CD4-positive, alpha-beta T cell treated with Interferon gamma for 1 hour (primary cell): ENCODE measurements around the gene SEMA6B.
"Not testable (repeated sequence)": the region's sequence is repeated elsewhere in the genome, so short reads cannot be mapped to it uniquely, and the experiment has no call there.

Source experiments
- DNase-seq: peaks from one replicate; pipeline ENCODE4 v3.0.0-alpha.2; 2020

Gene SEMA6B

GRCh38 chr19:4543842-4544647, 15.4 kb downstream of the SEMA6B start:
- DNase-seq = no peak

GRCh38 chr19:4542896-4543841, 16.3 kb downstream of the SEMA6B start:
- DNase-seq = no peak

- DNase-seq = not testable (repeated sequence)
These were observed 17.7 kb downstream of the SEMA6B start for GRCh38 chr19:4541806-4542145.

GRCh38 chr19:4541114-4541805, 18.2 kb downstream of the SEMA6B start:
- DNase-seq = peak; percentile 35

- peak; percentile 58 for DNase-seq
These were observed 19.5 kb downstream of the SEMA6B start, which contains the start of gene LRG1 for GRCh38 chr19:4539693-4540581. Gene LRG1 (minus strand): TSS chr19:4540036. CDS start chr19:4540013, 23 bp downstream.

- DNase-seq = no peak
These were observed 20.3 kb downstream of the SEMA6B start for GRCh38 chr19:4539169-4539692.

GRCh38 chr19:4538601-4538954, 20.9 kb downstream of the SEMA6B start:
- DNase-seq = no peak

GRCh38 chr19:4537953-4538600, 21.4 kb downstream of the SEMA6B start:
- DNase-seq = no peak

GRCh38 chr19:4536798-4537197, 22.7 kb downstream of the SEMA6B start:
- DNase-seq = no peak

- peak; percentile 62 for DNase-seq
These were observed 24.4 kb downstream of the SEMA6B start, which contains the start of gene PLIN5 for GRCh38 chr19:4534836-4535658. Gene PLIN5 (minus strand): TSS chr19:4535224. CDS start chr19:4534074, 1,150 bp downstream.

- DNase-seq = no peak
These were observed 25.6 kb downstream of the SEMA6B start for GRCh38 chr19:4533835-4534424.

GRCh38 chr19:4533334-4533733, 26.1 kb downstream of the SEMA6B start:
- no peak for DNase-seq

GRCh38 chr19:4531562-4532165, 27.8 kb downstream of the SEMA6B start:
- no peak for DNase-seq

- no peak for DNase-seq
These were observed 29.5 kb downstream of the SEMA6B start for GRCh38 chr19:4529924-4530522.

GRCh38 chr19:4528843-4529242, 30.6 kb downstream of the SEMA6B start:
- no peak for DNase-seq

GRCh38 chr19:4527377-4527776, 32.1 kb downstream of the SEMA6B start:
- DNase-seq = not testable (repeated sequence)

GRCh38 chr19:4525563-4526002, 33.9 kb downstream of the SEMA6B start:
- no peak for DNase-seq

- DNase-seq = peak; percentile 55
These were observed 34.5 kb downstream of the SEMA6B start for GRCh38 chr19:4524808-4525562.
